Effector memory CD8-positive, alpha-beta T cell (primary cell): ENCODE data around the gene SLC35F6.
"Not testable (repeated sequence)": the region's sequence is repeated elsewhere in the genome, so short reads cannot be mapped to it uniquely, and the experiment has no call there.

Source experiments
- ATAC-seq: fragments of 150-1000 bp; cut with Tn5 transposase; replicated peaks from 2 replicates; pipeline ENCODE4 v1.10.0; 2021; ENCODE audit warnings: mild to moderate bottlenecking, moderate library complexity
- DNase-seq, 3 experiments: peaks; one replicate each; pipeline ENCODE4 v3.0.0; 2021
- H3K27ac Mint-ChIP-seq, 2 donors: one replicate each; pipeline ENCODE4 v1.8.0; 2022; ENCODE audit warnings: mild to moderate bottlenecking in 2 of 2, mixed read lengths in 2 of 2, moderate library complexity in 2 of 2
- H3K27me3 Mint-ChIP-seq, 2 donors: one replicate each; pipeline ENCODE4 v1.8.0; 2022; ENCODE audit warnings: mixed read lengths in 2 of 2
- H3K36me3 Mint-ChIP-seq: one replicate; pipeline ENCODE4 v1.8.0; 2022; ENCODE audit warnings: mild to moderate bottlenecking, moderate library complexity, mixed read lengths; ENCODE audit not compliant: insufficient read depth
- H3K4me1 Mint-ChIP-seq, 2 donors: one replicate each; pipeline ENCODE4 v1.8.0; 2022; ENCODE audit warnings: low read depth in 2 of 2, mixed read lengths in 2 of 2
- H3K4me3 Mint-ChIP-seq, 2 donors: one replicate each; pipeline ENCODE4 v1.8.0; 2022; ENCODE audit warnings: mild to moderate bottlenecking in 2 of 2, mixed read lengths in 2 of 2, moderate library complexity in 2 of 2
- H3K9me3 Mint-ChIP-seq, 2 donors: one replicate each; pipeline ENCODE4 v1.8.0; 2022; ENCODE audit warnings: mixed read lengths in 2 of 2

The SLC35F6 gene

DNA sequence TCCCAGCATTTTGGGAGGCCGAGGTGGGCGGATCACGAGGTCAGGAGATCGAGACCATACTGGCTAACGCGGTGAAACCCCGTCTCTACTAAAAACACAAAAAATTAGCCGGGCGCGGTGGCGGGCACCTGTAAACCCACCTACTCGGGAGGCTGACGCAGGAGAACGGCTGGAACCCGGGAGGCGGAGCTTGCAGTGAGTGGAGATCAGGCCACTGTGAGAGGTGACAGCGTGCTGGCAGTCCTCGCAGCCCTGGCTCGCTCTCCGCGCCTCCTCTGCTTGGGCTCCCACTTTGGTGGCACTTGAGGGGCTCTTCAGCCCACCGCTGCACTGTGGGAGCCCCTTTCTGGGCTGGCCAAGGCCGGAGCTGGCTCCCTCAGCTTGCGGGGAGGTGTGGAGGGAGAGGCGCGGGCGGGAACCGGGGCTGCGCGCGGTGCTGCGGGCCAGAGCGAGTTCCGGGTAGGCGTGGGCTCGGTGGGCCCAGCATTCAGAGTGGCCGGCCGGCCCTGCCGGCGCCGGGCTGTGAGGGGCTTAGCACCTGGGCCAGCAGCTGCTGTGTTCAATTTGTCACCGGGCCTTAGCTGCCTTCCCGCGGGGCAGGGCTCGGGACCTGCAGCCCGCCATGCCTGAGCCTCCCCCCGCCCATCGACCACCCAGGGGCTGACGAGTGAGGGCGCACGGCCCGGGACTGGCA is 50.1 kb downstream of the SLC35F6 start:
- H3K9me3 Mint-ChIP-seq, H3K4me3 Mint-ChIP-seq, ATAC-seq, H3K4me1 Mint-ChIP-seq, H3K27ac Mint-ChIP-seq, DNase-seq, H3K36me3 Mint-ChIP-seq: not testable (repeated sequence)
- H3K27me3 Mint-ChIP-seq, result peaks cover 36 to 83% of the 10 kb centered on the region in 2 donors

DNA sequence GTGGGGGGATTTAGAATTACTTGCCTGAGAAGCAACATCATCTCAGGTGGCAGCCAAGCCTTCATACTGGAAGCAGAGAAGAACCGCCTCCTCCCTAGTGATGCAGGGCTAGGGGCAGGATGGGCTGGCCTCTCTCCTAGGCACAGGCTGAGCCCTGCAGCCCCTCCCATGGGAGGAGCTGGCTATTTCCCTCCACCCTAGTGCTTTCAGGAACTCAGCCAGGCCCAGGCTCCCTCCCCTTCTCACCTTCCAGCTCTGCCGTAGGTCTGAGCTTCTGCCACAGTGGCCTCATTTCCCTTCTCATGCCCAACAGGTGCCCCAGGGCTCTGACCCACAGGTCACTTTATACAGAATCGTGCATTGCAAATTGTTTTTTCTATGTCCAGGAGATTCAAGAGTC is 52.8 kb downstream of the SLC35F6 start:
- Mint-ChIP-seq H3K27me3 (peaks cover 46 to 81% of the 10 kb centered on the region in 2 donors), H3K4me1 (peaks cover 0 to 5% of the 10 kb centered on the region in 2 donors), H3K36me3 (no peaks in the 10 kb centered on the region), H3K9me3 (no peaks in the 10 kb centered on the region), H3K4me3 (no peak overlapping the region), H3K27ac (no peak overlapping the region)
- DNase-seq (no peak), ATAC-seq (no peak)

- no peaks in the 10 kb centered on the region for H3K36me3 Mint-ChIP-seq
- H3K4me1 Mint-ChIP-seq, result peaks cover 0 to 5% of the 10 kb centered on the region in 2 donors
- ATAC-seq, result no peak
- no peaks in the 10 kb centered on the region for H3K9me3 Mint-ChIP-seq
- H3K27ac Mint-ChIP-seq, result no peak overlapping the region
- H3K27me3 Mint-ChIP-seq, result peaks cover 35 to 71% of the 10 kb centered on the region in 2 donors
- no peak for DNase-seq
- H3K4me3 Mint-ChIP-seq, result no peak overlapping the region
Observed at GRCh38 chr2:26818255-26818654, 54.2 kb downstream of the SLC35F6 start.

DNA sequence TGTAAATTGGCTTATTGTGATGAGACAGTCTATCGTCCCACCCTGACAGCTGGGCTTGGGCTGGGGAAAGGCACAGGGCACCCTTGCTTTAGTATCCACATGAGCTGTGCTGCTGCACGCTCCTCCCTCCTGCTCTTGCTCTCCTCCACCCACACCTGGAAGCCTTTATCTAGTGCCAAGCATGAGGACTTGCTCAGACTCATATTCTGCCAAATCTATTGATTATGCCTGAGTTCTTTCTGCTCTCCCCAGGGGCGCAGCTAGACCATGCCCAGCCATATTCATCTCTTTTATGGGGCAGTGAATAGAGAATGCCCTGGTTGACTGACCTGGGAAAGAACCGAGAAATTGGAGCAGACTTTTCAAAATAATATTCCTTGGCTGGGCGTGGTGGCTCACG is 54.9 kb downstream of the SLC35F6 start:
- no peak overlapping the region for H3K27ac Mint-ChIP-seq
- H3K36me3 Mint-ChIP-seq, result no peaks in the 10 kb centered on the region
- H3K4me1 Mint-ChIP-seq, result peaks cover 0 to 5% of the 10 kb centered on the region in 2 donors
- no peak overlapping the region for H3K4me3 Mint-ChIP-seq
- no peaks in the 10 kb centered on the region for H3K9me3 Mint-ChIP-seq
- ATAC-seq (no peak), DNase-seq (no peak)
- peaks cover 30 to 64% of the 10 kb centered on the region in 2 donors for H3K27me3 Mint-ChIP-seq

- Mint-ChIP-seq H3K4me3 (no peak overlapping the region), H3K9me3 (no peaks in the 10 kb centered on the region)
Observed at GRCh38 chr2:26820932-26821331, 56.8 kb downstream of the SLC35F6 start.

GRCh38 chr2:26822877-26823276 is 58.8 kb downstream of the SLC35F6 start:
- no peak overlapping the region for H3K4me3 Mint-ChIP-seq
- DNase-seq (no peak), ATAC-seq (no peak)
- H3K9me3 Mint-ChIP-seq, result no peaks in the 10 kb centered on the region
- H3K27me3 Mint-ChIP-seq, result peaks cover 19 to 46% of the 10 kb centered on the region in 2 donors
- no peaks in the 10 kb centered on the region for H3K4me1 Mint-ChIP-seq
- H3K27ac Mint-ChIP-seq, result no peak overlapping the region
- H3K36me3 Mint-ChIP-seq, result no peaks in the 10 kb centered on the region

More at GRCh38 chr2:26820932-26821331, 56.8 kb downstream of the SLC35F6 start:
- Mint-ChIP-seq H3K27me3 (peaks cover 25 to 55% of the 10 kb centered on the region in 2 donors), H3K27ac (no peak overlapping the region), H3K36me3 (no peaks in the 10 kb centered on the region), H3K4me1 (peaks cover 0 to 5% of the 10 kb centered on the region in 2 donors)
- no peak for ATAC-seq
- no peak for DNase-seq
